MCF 10A (cell line): ENCODE results near the gene C6orf163. TPM values are rescaled to one million over a fixed set of nuclear protein-coding genes. Genes with fewer than 3 reads are reported as not detected.
"Not testable (repeated sequence)": the region's sequence is repeated elsewhere in the genome, so short reads cannot be mapped to it uniquely, and the experiment has no call there.

Experiments
- BruUV-seq: library from RNA; stranded (reverse); fragments of 400-500 nt; replicated peaks from 2 replicates; lab custom pipeline; 2021; lab: Mats Ljungman, UMichigan
- CTCF ChIA-PET: fragments of 300-600 bp; sonication (Branson Sonifier 250); formaldehyde crosslinking; extraction: SDS; loops from one replicate; lab custom pipeline; 2021; ENCODE audit warnings: antibody characterized with exemption, inconsistent platforms; lab: Yijun Ruan, JAX
- POLR2A ChIA-PET: fragments of 300-600, 350-650 bp; sonication (Branson Sonifier 250); formaldehyde crosslinking; extraction: SDS; loops from one replicate; lab custom pipeline; 2020; ENCODE audit warnings: antibody characterized with exemption, inconsistent platforms; lab: Yijun Ruan, JAX
- DNase-seq: peaks from one replicate; pipeline ENCODE4 v3.0.0-alpha.2; 2018; ENCODE audit not compliant: unreplicated experiment
- H3K27ac Mint-ChIP-seq: one replicate; pipeline ENCODE4 v1.8.0; 2022; ENCODE audit warnings: mild to moderate bottlenecking, low read depth, mixed read lengths; ENCODE audit not compliant: unreplicated experiment
- H3K27me3 Mint-ChIP-seq: one replicate; pipeline ENCODE4 v1.8.0; 2022; ENCODE audit warnings: mixed read lengths; ENCODE audit not compliant: insufficient read depth, unreplicated experiment
- H3K36me3 Mint-ChIP-seq: one replicate; pipeline ENCODE4 v1.8.0; 2022; ENCODE audit warnings: mild to moderate bottlenecking, moderate library complexity, mixed read lengths; ENCODE audit not compliant: insufficient read depth, unreplicated experiment
- H3K4me1 Mint-ChIP-seq: one replicate; pipeline ENCODE4 v1.8.0; 2022; ENCODE audit warnings: mixed read lengths; ENCODE audit not compliant: insufficient read depth, unreplicated experiment
- H3K4me3 Mint-ChIP-seq: one replicate; pipeline ENCODE4 v1.8.0; 2022; ENCODE audit warnings: mild to moderate bottlenecking, moderate library complexity, mixed read lengths; ENCODE audit not compliant: unreplicated experiment
- H3K9me3 Mint-ChIP-seq: one replicate; pipeline ENCODE4 v1.8.0; 2022; ENCODE audit warnings: mixed read lengths; ENCODE audit not compliant: unreplicated experiment
- CTCF ChIP-seq: fragments of 200-600 bp; IDR thresholded peaks from one replicate; pipeline ENCODE4 v1.8.0; 2022; ENCODE audit warnings: antibody characterized with exemption, mild to moderate bottlenecking; ENCODE audit not compliant: unreplicated experiment
- intact Hi-C: fragments of 100-400 bp; cut with micrococcal nuclease; formaldehyde crosslinking; loops from 2 replicates; pipeline ENCODE4 v1.14.1; 2022
- total RNA-seq: library from RNA; stranded (reverse); gene quantifications from 2 replicates; pipeline ENCODE4 v1.2.3, GENCODE V29; 2022

C6orf163 gene
- total RNA-seq, 1 experiment from 2014 or later = 1.0 TPM

GRCh38 chr6:87312860-87313259, 31.8 kb upstream of the C6orf163 start:
- peaks cover 58% of the 10 kb centered on the region for H3K27me3 Mint-ChIP-seq
- no peak overlapping the region for H3K27ac Mint-ChIP-seq
- POLR2A ChIA-PET = interaction anchor here (0.7 kb wide), 1 partner anchor 33 kb away, joined by 3 read pairs; no protein-coding TSS in a partner anchor
- intact Hi-C loops = no loop called here
- CTCF ChIA-PET = interaction anchor here (1.2 to 3.9 kb wide), 3 partner anchors 9 to 246 kb away, joined by 4 to 19 read pairs (median 5); partner anchors contain the start of gene SMIM8
- no peaks in the 10 kb centered on the region for H3K36me3 Mint-ChIP-seq
- H3K4me1 Mint-ChIP-seq = no peaks in the 10 kb centered on the region
- no peak for TF ChIP-seq CTCF
- BruUV-seq = no TSS peak
- H3K9me3 Mint-ChIP-seq = no peaks in the 10 kb centered on the region
- no peak for DNase-seq
- no peak overlapping the region for H3K4me3 Mint-ChIP-seq

GRCh38 chr6:87315071-87315470, 29.5 kb upstream of the C6orf163 start:
- BruUV-seq = no TSS peak
- POLR2A ChIA-PET = no interaction called here
- no peak for DNase-seq
- no peaks in the 10 kb centered on the region for H3K9me3 Mint-ChIP-seq
- peaks cover 58% of the 10 kb centered on the region for H3K27me3 Mint-ChIP-seq
- no peak for TF ChIP-seq CTCF
- no peak overlapping the region for H3K4me3 Mint-ChIP-seq
- H3K36me3 Mint-ChIP-seq = peaks cover 4% of the 10 kb centered on the region
- no peaks in the 10 kb centered on the region for H3K4me1 Mint-ChIP-seq
- intact Hi-C loops = no loop called here
- no peak overlapping the region for H3K27ac Mint-ChIP-seq
- CTCF ChIA-PET = no interaction called here

- DNase-seq = no peak
- POLR2A ChIA-PET = no interaction called here
- Mint-ChIP-seq H3K27me3 (peaks cover 21% of the 10 kb centered on the region), H3K27ac (no peak overlapping the region), H3K4me1 (no peaks in the 10 kb centered on the region), H3K4me3 (no peak overlapping the region), H3K9me3 (no peaks in the 10 kb centered on the region), H3K36me3 (peaks cover 4% of the 10 kb centered on the region)
- no TSS peak for BruUV-seq
- intact Hi-C loops = no loop called here
- no peak for TF ChIP-seq CTCF
- CTCF ChIA-PET = interaction anchor here (0.5 kb wide), 1 partner anchor 1444 kb away, joined by 3 read pairs; no protein-coding TSS in a partner anchor
Observed at GRCh38 chr6:87319271-87319987, 25.2 kb upstream of the C6orf163 start.

- H3K27ac Mint-ChIP-seq = peak within 1 kb of the TSS; percentile 87
- H3K36me3 Mint-ChIP-seq = peaks cover 4% of the 10 kb centered on the region
- peak within 1 kb of the TSS; percentile 98 for H3K4me3 Mint-ChIP-seq
- peak; percentile 81 for DNase-seq
- POLR2A ChIA-PET = no interaction called here
- intact Hi-C loops = loop anchor here (2.0 kb wide), 1 partner anchor 150 kb away; the partner anchor contains the start of gene SLC35A1
- TF ChIP-seq CTCF = peak; percentile 84
- no peaks in the 10 kb centered on the region for H3K4me1 Mint-ChIP-seq
- CTCF ChIA-PET = interaction anchor here (0.6 to 2.6 kb wide), 28 partner anchors 9 to 1587 kb away, joined by 3 to 19 read pairs (median 4); no protein-coding TSS in a partner anchor
- TSS peak; percentile 31 for BruUV-seq
- H3K9me3 Mint-ChIP-seq = peaks cover 7% of the 10 kb centered on the region
- H3K27me3 Mint-ChIP-seq = no peaks in the 10 kb centered on the region
Observed at GRCh38 chr6:87322304-87323212, 22.1 kb upstream of the C6orf163 start, which contains the start of gene SMIM8. Gene SMIM8, plus strand, starts transcription at chr6:87322588. Its CDS starts 14,444 bp downstream, at chr6:87337032.

- H3K4me3 Mint-ChIP-seq, DNase-seq, CTCF ChIA-PET, H3K4me1 Mint-ChIP-seq, H3K27ac Mint-ChIP-seq, BruUV-seq, H3K36me3 Mint-ChIP-seq, POLR2A ChIA-PET, H3K27me3 Mint-ChIP-seq, H3K9me3 Mint-ChIP-seq: not testable (repeated sequence)
- intact Hi-C loops = loop anchor here (2.0 kb wide), 1 partner anchor 149 kb away; the partner anchor contains the start of gene SLC35A1
Observed at GRCh38 chr6:87323880-87324279, 20.7 kb upstream of the C6orf163 start.
